Activated CD8-positive, alpha-beta memory T cell treated with anti-CD3 and anti-CD28 coated beads, Interleukin-2, amount 10 ng/mL, durations not matched to agents 7 days and 5 days (primary cell): Measurements from ENCODE around the gene OSBPL5. TPM values are rescaled to one million over a fixed set of nuclear protein-coding genes. Genes with fewer than 3 reads are reported as not detected.

Experiments used
- ATAC-seq: fragments of 150-1000 bp; cut with Tn5 transposase; one replicate; pipeline ENCODE4 v1.10.0; 2021; ENCODE audit warnings: moderate library complexity
- CTCF ChIA-PET: fragments of 350-600 bp; sonication (Branson Sonifier 250); formaldehyde crosslinking; loops from one replicate; lab custom pipeline; 2021; ENCODE audit warnings: antibody characterized with exemption; lab: Charles Lee
- DNase-seq: peaks from one replicate; pipeline ENCODE4 v3.0.0-alpha.2; 2020
- H3K27ac Mint-ChIP-seq: one replicate; pipeline ENCODE4 v1.8.0; 2021; ENCODE audit warnings: mild to moderate bottlenecking, mixed read lengths
- H3K27me3 Mint-ChIP-seq: one replicate; pipeline ENCODE4 v1.8.0; 2021; ENCODE audit warnings: mixed read lengths
- H3K36me3 Mint-ChIP-seq: one replicate; pipeline ENCODE4 v1.8.0; 2021; ENCODE audit warnings: mild to moderate bottlenecking, mixed read lengths
- H3K4me1 Mint-ChIP-seq: one replicate; pipeline ENCODE4 v1.8.0; 2021; ENCODE audit warnings: mixed read lengths
- H3K4me3 Mint-ChIP-seq: one replicate; pipeline ENCODE4 v1.8.0; 2021; ENCODE audit warnings: mild to moderate bottlenecking, moderate library complexity, mixed read lengths
- H3K9me3 Mint-ChIP-seq: one replicate; pipeline ENCODE4 v1.8.0; 2022; ENCODE audit warnings: low read depth, mixed read lengths
- total RNA-seq, 2 experiments: library from RNA; stranded (reverse); gene quantifications; one replicate each; pipeline ENCODE4 v1.2.3, GENCODE V29; 2021

Gene OSBPL5
- total RNA-seq, 2 experiments from 2014 or later = 2.5 to 2.6 TPM

DNA sequence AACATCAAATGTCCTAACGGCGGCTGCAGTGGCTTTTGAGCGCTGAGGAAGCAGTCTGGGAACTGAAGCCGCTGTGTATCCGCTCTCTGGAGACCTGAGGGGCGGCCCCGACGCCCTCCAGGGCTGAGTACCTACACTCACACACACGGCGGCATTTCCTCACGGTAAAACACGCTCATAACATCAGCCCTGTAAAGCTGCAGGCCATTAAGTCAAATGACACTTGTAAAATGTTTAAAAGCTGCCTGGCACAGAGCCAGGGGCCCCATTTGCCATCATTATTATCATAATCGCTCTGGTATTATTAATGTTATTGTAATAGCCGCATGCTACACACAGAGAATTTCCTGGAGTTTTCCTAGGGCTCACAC is 113.0 kb downstream of the OSBPL5 start:
- ATAC-seq (no peak), DNase-seq (no peak)
- Mint-ChIP-seq H3K9me3 (no peaks in the 10 kb centered on the region), H3K4me3 (no peak overlapping the region), H3K27me3 (no peaks in the 10 kb centered on the region), H3K36me3 (peaks cover 20% of the 10 kb centered on the region), H3K4me1 (peaks cover 68% of the 10 kb centered on the region), H3K27ac (peak overlapping the region; percentile 8)
- CTCF ChIA-PET = interaction anchor here (0.6 to 6.1 kb wide), 4 partner anchors 14 to 164 kb away, joined by 3 to 70 read pairs (median 3); no protein-coding TSS in a partner anchor

DNA sequence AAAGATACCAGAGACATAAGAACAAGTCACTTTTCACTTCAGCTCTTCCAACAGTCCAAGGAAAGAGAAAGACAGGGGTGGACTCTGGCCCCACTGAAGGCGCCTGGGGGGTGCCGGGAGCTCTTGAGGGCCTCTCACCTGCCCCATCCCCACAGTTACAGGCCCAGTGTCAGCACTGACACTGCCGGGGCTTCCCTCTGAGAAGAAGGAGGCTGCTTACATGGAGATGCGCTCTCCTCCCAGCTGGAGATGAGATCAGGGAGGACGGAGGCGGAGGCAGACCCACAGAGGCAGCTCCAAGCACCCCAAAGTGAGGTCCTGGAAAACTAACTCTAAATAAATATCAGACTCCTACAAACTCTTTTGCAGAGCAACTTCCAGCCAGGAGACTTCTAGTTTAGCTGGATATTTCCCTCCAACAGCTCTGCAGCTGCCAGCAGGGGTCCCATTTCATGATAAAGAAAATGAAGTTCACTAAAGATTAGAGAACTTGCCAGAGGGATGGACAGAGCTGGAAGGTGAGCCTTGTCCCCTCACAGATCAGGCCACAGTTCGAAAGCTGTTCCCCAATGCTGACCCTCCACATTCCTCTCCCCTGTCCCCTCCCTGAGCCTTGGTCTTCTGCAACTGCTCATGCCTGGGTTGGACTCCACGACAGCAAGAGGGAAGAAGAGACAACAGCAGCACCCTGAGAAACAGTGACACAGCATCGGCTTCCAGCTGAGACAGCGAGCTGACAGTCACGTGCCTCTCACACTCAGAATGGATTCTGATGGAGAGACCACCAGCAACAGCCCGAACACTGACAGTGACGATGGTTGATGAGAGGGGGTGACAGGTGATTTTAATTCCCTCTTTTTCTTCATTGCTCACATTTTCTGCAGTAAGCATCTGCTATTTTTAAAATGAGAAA is 113.7 kb downstream of the OSBPL5 start:
- peak overlapping the region; percentile 97 for H3K27ac Mint-ChIP-seq
- DNase-seq = no peak
- H3K36me3 Mint-ChIP-seq = peaks cover 22% of the 10 kb centered on the region
- CTCF ChIA-PET = interaction anchor here (0.6 to 6.1 kb wide), 7 partner anchors 14 to 165 kb away, joined by 3 to 70 read pairs (median 3); no protein-coding TSS in a partner anchor
- H3K9me3 Mint-ChIP-seq = no peaks in the 10 kb centered on the region
- H3K4me1 Mint-ChIP-seq = peaks cover 68% of the 10 kb centered on the region
- no peaks in the 10 kb centered on the region for H3K27me3 Mint-ChIP-seq
- ATAC-seq = no peak
- no peak overlapping the region for H3K4me3 Mint-ChIP-seq

DNA sequence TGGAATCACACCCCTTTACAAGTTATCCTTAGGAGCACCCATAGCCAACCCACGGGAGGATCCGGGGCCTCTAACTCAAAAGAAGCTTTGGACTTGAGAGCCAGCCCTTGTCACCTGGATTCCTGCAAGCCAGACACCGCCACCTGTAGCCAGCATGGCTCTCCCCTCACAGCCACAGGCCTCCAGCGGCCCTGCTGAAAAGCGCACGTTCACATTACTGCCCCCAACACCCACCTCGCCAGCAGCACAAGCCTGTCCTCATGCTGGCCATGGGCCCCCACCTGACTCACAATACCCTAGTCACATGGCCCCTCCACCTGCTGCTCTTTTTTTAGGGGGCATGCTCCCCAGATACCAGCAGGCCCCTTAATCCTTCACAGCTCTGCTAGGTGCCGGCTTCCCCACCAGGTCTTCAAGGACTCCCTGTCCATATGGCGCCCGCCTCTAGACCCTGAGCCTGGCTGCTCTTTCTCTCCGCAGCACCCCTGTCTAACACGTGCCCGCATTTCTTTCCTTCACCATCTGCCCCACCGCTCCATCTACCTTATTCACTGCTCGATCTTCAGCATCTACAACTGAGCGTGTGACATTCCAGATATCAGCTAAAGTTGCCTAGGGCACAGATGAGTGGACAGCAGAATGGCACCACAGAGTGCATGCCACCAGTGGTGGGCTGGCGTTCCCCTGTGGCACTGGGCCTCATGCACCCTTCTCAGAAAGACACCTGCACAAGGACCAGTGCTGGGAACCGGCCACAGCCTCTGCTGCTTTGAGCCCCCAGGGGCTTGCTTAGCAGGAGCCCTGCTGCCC is 114.5 kb downstream of the OSBPL5 start:
- peaks cover 60% of the 10 kb centered on the region for H3K4me1 Mint-ChIP-seq
- CTCF ChIA-PET = interaction anchor here (0.8 to 6.1 kb wide), 10 partner anchors 12 to 518 kb away, joined by 3 to 70 read pairs (median 3); no protein-coding TSS in a partner anchor
- no peaks in the 10 kb centered on the region for H3K9me3 Mint-ChIP-seq
- H3K27me3 Mint-ChIP-seq = no peaks in the 10 kb centered on the region
- DNase-seq (no peak), ATAC-seq (no peak)
- H3K36me3 Mint-ChIP-seq = peaks cover 22% of the 10 kb centered on the region
- H3K27ac Mint-ChIP-seq = peak overlapping the region; percentile 97
- peak overlapping the region; percentile 58 for H3K4me3 Mint-ChIP-seq

DNA sequence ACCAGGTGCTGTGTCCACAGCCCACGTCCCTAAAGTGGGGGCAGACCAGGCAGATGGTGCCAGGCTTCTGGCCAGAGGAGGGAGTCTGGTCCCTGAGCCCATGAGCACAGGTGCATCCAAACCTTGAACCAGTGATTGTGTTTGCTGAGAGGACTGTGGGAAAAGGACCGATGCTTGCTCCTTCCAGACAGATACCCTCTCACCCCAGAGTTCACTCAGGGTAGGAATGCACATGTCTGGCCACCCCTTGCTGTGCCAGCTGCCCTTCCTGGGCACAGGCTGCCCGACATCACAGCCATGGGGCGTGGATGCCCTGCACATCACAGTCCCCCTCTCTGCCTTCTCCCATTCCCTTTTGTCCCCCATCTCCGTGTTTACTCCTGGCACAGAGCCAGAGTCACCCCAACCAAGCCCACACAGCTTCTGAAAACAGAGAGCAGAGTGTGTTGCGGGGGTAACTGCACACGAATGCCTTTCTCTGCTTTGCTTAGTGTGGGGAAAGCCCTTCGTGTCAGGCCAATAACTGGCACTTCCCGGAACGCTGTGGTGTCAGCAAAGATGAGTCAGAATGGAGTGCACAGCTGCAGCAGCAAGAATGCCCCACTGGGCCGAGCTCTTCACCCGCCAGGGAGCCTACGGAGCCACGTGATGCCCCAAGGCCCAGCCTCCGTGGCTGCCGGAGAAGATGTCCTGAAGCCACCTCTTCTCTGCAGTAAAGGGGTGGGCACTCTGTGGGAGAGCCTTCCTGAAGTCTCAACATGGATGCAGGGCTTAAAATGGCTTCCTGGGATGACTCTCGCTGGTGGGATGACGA is 115.5 kb downstream of the OSBPL5 start:
- Mint-ChIP-seq H3K27me3 (no peaks in the 10 kb centered on the region), H3K4me3 (peak overlapping the region; percentile 58), H3K27ac (peak overlapping the region; percentile 97), H3K36me3 (peaks cover 20% of the 10 kb centered on the region), H3K9me3 (no peaks in the 10 kb centered on the region), H3K4me1 (peaks cover 52% of the 10 kb centered on the region)
- DNase-seq (peak; percentile 93), ATAC-seq (peak; percentile 98)
- CTCF ChIA-PET = interaction anchor here (0.8 to 6.1 kb wide), 12 partner anchors 11 to 517 kb away, joined by 3 to 70 read pairs (median 3); no protein-coding TSS in a partner anchor

DNA sequence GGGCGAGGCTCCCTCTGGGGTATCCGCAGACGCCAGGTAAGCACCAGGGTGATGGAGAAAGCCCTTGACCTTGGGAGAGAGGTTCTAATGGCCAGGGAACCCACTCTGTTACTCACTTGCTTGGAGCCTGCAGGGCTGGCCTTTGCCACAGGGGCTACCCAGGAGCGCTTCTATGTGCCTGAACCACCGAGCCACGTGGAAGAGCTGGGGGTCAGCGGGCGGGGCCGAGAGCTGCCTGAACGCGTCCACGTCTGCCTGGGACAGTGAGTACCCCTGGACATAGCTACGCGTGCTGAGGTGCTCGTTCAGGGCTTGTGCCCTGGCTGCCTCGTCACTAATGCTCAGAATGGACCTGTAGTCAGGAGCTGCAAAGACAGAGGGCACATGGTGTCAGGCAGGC is 117.5 kb downstream of the OSBPL5 start:
- no peaks in the 10 kb centered on the region for H3K9me3 Mint-ChIP-seq
- no peaks in the 10 kb centered on the region for H3K27me3 Mint-ChIP-seq
- CTCF ChIA-PET = interaction anchor here (1.0 to 6.1 kb wide), 3 partner anchors 33 to 361 kb away, joined by 3 to 70 read pairs (median 3); no protein-coding TSS in a partner anchor
- DNase-seq = no peak
- no peak for ATAC-seq
- H3K36me3 Mint-ChIP-seq = peaks cover 14% of the 10 kb centered on the region
- H3K4me1 Mint-ChIP-seq = peaks cover 38% of the 10 kb centered on the region
- no peak overlapping the region for H3K4me3 Mint-ChIP-seq
- peak overlapping the region; percentile 47 for H3K27ac Mint-ChIP-seq

DNA sequence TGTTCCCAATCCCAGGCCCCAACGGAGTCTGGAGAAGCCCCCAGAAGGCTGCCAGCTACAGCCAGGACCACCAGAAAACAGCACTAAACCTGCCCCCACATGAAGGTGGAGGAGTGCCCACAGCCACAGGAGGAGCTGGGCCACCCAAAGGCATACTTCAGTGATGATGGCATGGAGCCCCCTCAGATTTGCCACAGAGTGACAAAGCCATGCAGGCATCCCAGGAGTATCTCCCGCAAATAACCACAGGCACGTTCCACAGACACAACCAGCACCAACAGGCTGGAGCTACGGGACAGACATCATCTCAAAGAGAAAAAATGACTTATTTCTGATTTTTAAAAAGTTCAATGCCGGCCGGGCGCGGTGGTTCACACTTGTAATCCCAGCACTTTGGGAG is 118.5 kb downstream of the OSBPL5 start:
- CTCF ChIA-PET = interaction anchor here (0.5 to 6.1 kb wide), 5 partner anchors 14 to 362 kb away, joined by 3 to 70 read pairs (median 4); no protein-coding TSS in a partner anchor
- Mint-ChIP-seq H3K27ac (no peak overlapping the region), H3K27me3 (no peaks in the 10 kb centered on the region), H3K4me1 (peaks cover 33% of the 10 kb centered on the region), H3K9me3 (no peaks in the 10 kb centered on the region), H3K4me3 (no peak overlapping the region), H3K36me3 (peaks cover 16% of the 10 kb centered on the region)
- DNase-seq (no peak), ATAC-seq (no peak)

DNA sequence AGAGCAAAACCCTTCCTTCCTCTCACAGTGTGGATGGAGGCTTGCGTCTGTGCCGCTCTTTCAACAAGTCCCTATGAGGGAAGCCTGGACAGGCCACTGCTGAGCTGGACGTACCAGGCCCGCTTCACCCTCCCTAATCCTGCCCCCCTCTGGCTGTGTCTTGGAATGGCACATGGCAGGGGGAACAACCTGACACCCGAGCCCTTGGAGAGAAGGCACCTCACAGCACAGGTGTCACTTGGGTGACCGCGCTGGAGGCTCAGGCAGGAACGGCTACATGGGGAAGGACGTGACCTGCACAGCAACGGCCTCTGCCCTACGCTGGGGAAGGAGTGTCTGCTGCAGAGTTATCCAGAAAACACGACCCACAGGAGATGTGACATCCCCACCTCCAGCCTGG is 118.9 kb downstream of the OSBPL5 start:
- CTCF ChIA-PET = interaction anchor here (0.7 to 1.5 kb wide), 3 partner anchors 9 to 45 kb away, joined by 3 to 5 read pairs (median 3); no protein-coding TSS in a partner anchor
- no peak overlapping the region for H3K4me3 Mint-ChIP-seq
- no peaks in the 10 kb centered on the region for H3K9me3 Mint-ChIP-seq
- H3K27ac Mint-ChIP-seq = no peak overlapping the region
- H3K4me1 Mint-ChIP-seq = peaks cover 32% of the 10 kb centered on the region
- ATAC-seq (no peak), DNase-seq (no peak)
- H3K27me3 Mint-ChIP-seq = no peaks in the 10 kb centered on the region
- H3K36me3 Mint-ChIP-seq = peaks cover 18% of the 10 kb centered on the region

DNA sequence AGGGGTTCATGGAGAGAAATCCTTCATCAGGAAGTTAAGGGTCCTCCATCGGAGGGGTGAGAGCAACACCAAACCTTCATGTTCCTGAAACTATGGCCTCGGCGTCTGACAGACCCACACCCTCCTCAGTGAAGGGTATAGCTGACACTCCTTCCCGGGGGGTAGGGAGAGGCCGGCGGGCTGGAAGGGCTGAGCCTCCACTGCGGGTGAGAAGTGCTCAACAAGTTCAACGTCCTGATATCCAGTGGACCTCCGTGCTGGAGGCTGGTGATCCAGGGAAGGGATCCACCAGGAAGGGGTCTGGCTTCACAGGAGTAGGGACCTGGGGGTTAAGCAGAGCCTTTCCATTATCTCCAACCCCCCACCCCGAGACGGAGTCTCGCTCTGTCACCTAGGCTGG is 120.2 kb downstream of the OSBPL5 start:
- Mint-ChIP-seq H3K4me3 (no peak overlapping the region), H3K4me1 (peaks cover 21% of the 10 kb centered on the region), H3K27me3 (no peaks in the 10 kb centered on the region), H3K9me3 (no peaks in the 10 kb centered on the region), H3K27ac (no peak overlapping the region), H3K36me3 (peaks cover 24% of the 10 kb centered on the region)
- CTCF ChIA-PET = interaction anchor here (1.5 kb wide), 1 partner anchor 13 kb away, joined by 3 read pairs; no protein-coding TSS in a partner anchor
- DNase-seq (no peak), ATAC-seq (no peak)

DNA sequence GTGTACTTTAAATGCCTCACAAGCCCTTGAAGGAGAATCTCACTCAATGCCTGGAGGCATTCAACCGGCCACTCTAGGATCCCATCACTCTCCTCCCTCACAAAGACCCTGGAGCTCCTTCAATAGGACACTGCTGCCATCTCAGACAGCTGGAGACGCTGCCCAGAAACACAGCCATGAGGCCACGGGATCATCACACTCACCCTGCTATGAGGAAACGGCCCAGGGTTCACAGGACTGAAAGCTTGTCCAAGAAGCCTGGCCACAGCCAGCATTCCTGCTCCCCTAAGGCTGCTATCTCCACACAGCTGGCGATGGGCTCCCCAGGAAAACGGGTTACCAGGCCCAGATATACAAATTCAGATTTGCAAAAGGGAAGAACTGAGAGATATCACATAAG is 121.1 kb downstream of the OSBPL5 start:
- Mint-ChIP-seq H3K4me3 (no peak overlapping the region), H3K36me3 (peaks cover 24% of the 10 kb centered on the region), H3K27me3 (no peaks in the 10 kb centered on the region), H3K9me3 (no peaks in the 10 kb centered on the region), H3K4me1 (peaks cover 13% of the 10 kb centered on the region), H3K27ac (no peak overlapping the region)
- DNase-seq (no peak), ATAC-seq (no peak)
- CTCF ChIA-PET = interaction anchor here (1.5 kb wide), 1 partner anchor 48 kb away, joined by 4 read pairs; no protein-coding TSS in a partner anchor

DNA sequence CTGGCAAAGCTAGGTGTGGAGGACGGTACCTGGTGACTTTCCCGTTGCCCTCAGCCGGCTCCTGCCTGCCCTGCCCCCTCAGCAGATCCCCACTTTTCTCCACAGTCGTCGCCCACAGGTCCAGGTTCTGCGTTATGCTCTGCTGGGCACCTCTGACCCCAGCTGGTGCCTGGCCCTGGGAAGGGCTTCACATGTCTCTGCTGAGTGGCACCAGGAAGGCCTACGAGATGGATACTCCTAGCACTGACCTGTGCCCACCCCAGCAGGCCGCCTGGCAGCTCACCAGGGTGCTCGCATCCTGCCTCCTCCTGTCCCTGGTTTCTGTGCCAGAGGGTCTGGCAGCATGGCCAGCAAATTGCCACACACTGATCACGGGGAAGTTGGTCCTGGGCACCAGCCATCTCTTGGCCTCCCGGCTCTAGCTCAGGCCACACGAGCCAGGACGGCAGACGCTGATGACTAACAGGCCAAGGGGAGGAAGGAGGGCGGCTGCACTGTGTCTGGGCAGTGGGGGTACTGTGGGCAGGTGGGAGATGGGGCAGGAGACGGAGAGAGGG is 121.7 kb downstream of the OSBPL5 start:
- H3K27ac Mint-ChIP-seq = no peak overlapping the region
- H3K27me3 Mint-ChIP-seq = no peaks in the 10 kb centered on the region
- H3K9me3 Mint-ChIP-seq = no peaks in the 10 kb centered on the region
- DNase-seq (no peak), ATAC-seq (no peak)
- H3K36me3 Mint-ChIP-seq = peaks cover 27% of the 10 kb centered on the region
- peaks cover 13% of the 10 kb centered on the region for H3K4me1 Mint-ChIP-seq
- no peak overlapping the region for H3K4me3 Mint-ChIP-seq
- CTCF ChIA-PET = interaction anchor here (0.5 to 1.5 kb wide), 2 partner anchors 28 to 48 kb away, joined by 3 to 4 read pairs; no protein-coding TSS in a partner anchor

DNA sequence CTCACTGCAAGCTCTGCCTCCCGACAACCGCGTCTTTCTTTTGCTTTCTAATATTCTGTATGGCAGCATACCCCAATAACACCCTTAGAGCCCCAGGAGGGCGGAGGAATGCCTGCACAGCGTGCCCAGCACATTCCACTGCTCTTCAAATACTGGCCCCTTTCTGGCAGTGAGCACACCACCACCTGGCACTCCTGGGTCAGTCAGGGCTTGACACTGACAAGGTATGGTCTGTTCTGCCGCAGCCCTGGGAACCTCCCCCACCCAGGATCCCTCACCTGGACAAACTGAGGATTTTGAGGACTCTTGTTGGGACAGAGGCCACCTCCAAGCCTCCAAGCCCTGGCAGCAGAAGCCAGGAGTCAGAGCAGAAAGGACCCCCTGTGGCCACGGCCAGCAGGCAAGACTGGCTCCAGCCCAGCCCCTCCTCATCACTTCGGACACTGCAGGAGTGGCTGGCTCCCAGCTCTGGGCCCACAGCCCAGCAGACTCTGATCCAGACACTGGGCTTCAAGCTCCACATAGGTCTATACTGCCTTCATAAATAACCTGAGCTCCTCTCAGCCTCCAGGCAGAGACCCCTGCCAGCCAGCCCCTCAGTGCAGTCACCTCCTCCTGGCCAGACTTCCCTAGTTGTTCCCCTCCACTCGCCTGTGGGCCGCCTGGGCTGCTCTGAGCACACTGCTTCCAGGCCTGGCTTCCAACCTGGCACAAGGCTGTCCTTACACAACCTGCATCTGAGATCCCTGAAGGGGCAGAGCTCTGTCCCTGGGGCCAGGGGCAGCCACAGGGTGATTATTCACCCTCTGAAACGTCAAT is 122.4 kb downstream of the OSBPL5 start:
- ATAC-seq = no peak
- H3K27ac Mint-ChIP-seq = no peak overlapping the region
- H3K9me3 Mint-ChIP-seq = no peaks in the 10 kb centered on the region
- H3K27me3 Mint-ChIP-seq = no peaks in the 10 kb centered on the region
- peaks cover 32% of the 10 kb centered on the region for H3K36me3 Mint-ChIP-seq
- peaks cover 15% of the 10 kb centered on the region for H3K4me1 Mint-ChIP-seq
- CTCF ChIA-PET = interaction anchor here (0.5 to 1.5 kb wide), 2 partner anchors 27 to 49 kb away, joined by 3 to 4 read pairs; no protein-coding TSS in a partner anchor
- no peak overlapping the region for H3K4me3 Mint-ChIP-seq
- DNase-seq = no peak
